H54 (cell line): Measurements from ENCODE around the gene CYFIP2.

Experiments
- DNase-seq: peaks from one replicate; pipeline ENCODE4 v3.0.0; 2011; ENCODE audit warnings: low spot score, mixed read lengths; ENCODE audit not compliant: insufficient read length
- FAIRE-seq: peaks from 3 replicates; lab custom pipeline; 2011; peaks lifted over from hg19 to GRCh38; lab: Jason Lieb, UNC
- POLR2A ChIP-seq: IDR thresholded peaks from 2 replicates; pipeline ENCODE4 v1.6.1; 2011; ENCODE audit warnings: low read depth, mild to moderate bottlenecking, low read length

Gene CYFIP2

DNA sequence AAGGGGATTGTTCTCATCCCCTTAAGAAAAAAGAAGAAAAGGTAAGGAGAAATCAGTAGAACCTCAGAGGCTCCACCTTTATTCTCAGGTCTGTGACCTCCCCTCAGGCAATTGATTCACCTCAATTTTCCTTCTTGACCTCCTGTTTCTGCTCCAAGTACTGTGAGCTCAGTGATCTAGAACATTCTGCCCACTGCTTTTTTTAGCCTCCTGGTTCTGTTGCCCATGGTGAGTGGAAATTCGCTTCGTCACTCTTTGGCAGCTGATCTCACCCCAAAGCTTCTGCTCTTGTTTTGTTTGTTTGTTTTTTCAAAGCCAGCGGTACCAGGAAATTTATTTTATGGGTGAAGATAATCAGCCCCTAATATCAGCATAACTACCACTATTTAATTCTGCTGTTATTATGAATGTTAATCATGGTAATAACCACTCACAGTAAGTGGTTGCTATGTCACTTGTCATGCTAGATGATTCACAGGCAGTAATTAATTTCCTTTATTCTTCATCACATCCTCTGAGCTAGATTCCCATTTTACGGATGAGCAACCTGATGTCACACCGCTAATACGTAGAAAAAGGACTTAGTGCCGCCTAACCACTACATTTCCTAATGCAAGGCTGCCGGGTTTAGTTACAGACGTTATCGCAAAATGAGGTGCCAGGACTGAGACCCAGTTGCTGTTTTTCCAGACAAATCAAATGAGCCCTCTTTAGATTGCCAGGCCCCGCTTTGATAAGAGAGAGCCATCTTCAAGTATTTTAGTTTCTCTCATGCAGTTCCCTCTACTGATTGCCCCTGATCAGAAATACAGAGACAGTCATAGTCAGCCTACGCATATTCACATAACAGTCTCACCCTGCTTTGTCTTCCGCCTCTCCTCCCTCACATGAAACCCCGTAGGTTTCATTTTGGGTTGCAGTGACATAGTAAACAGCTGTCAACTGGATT is 78.2 kb downstream of the CYFIP2 start:
- DNase-seq (no peak), FAIRE-seq (no peak)
- TF ChIP-seq POLR2A = no peak

DNA sequence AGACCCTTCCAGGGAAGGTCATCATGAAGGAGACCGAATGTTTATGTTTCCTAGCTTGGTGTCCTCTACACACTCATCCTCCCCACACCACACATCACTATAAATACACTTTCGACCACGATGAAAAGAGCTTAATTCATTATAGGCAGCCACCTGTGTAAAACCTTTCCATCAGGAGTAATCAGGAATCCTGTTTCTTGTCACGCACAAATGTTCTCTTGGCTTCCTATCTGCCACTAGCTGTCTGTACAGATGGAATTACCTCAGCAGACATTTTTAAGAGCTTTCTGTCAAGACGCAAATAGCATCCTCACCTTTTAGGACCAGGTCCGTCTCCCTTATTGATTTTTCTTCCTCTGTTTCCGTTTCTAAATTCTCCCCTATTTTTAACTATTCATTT is 79.1 kb downstream of the CYFIP2 start:
- DNase-seq (no peak), FAIRE-seq (no peak)
- no peak for TF ChIP-seq POLR2A

DNA sequence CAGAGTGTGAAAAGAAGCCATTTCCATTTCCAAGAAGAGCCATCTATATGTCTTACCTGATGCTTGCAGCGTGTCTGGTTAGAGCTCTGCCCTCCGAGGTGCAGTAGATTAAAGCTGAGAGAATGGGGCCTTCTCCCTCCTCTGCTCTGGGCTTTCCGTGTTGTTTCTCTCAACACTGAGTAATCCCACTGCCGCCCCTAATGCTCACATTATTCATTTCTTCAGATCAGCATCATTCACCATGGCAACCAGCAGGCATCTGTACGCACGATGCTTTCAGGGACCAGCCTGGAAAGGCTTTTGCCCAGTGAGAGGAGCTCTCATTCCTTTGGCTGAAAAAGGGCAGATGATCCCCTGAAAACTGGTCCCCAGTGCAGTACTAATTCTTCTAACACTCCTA is 79.6 kb downstream of the CYFIP2 start:
- no peak for FAIRE-seq
- TF ChIP-seq POLR2A = no peak

DNA sequence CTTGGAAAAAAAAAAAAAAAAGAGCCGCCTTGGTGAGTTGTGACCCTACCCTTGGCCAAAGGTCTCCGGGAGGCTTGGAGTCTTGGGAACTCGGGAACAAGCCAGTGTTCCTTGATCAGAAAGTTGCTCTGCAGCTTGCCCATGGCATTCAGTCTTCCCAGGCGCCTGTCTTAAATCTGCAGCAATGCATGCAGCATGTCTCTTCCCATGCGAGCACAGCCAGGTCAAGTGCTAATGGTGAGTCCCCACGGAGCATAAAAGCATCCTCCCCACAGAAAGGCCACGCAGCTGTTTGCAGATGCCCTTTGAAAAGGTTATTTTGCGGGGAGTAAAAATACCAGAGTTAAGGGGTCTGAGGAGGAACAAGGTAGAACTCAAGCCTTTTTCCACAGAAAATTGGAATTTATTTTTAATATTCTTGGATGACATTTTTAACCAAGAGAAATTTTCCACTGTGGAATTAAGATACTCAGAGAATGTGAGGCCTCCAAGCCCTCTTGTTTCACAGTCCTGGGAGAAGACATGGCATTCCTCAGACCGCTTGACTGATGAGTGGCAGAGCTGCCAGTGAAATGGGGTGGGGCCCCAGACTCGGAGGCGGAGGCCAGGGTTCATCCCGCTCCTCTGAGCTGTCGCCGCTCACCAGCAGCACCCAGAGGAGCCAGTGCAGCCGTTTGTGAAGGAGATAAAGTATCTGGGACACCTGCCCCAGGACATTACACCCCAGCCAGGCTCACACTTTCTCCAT is 81.6 kb downstream of the CYFIP2 start:
- no peak for DNase-seq
- no peak for TF ChIP-seq POLR2A
- no peak for FAIRE-seq

More for the DNA sequence above, 79.6 kb downstream of the CYFIP2 start:
- DNase-seq = no peak

DNA sequence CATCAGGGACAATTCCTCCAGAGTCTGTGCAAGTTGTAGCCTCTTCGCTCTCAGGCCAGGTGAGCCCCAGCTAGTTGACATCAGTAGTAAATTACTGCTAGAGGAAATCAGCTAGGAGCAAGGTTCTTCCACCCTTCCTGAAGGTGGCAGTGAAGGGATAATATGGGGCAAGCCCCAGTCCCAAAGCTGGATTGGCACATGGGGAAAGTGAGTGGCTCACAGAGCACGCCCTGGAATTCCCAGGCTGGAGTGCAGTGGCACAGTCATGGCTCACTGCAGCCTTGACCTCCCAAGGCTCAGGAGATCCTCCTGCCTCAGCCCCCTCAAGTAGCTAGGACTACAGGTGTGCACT is 82.1 kb downstream of the CYFIP2 start:
- DNase-seq = no peak
- TF ChIP-seq POLR2A = no peak
- FAIRE-seq = no peak

DNA sequence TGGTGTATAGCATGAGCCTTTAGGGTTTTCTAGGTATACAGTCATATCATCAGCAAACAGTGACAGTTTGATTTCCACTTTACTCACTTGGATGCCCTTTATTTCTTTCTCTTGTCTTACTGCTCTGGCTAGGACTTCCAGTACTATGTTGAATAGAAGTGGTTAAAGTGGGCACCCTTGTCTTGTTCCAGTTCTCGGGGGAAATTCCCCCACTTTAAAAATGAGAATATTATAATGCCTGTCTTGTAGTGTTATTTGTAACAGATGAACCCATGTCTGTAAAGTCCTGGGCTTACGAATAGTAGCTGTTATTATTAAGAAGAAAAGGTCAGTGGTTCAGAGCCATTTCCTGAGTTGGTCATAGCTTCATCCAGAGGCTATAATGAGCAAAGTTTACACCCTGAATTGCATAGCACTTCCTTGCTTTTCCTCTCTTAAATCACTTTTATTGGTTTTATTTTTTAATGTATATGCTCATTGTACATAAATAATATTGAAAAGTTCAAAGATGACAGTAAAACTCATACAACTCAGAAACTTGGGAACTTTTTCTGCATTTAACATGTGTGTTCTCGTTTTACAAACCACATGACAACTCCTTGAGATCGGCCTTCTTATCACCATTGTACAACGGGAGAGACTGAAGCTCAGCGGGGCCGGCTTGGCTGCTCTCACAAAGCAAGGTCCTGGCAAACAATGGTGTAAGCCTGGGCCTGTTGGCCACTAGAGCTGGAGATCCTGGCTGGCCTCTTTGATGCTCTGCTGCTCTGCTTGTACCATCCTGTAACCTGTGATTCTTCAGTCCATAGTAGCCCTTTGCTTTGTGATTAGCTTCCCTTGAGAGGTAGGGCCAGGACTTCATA is 85.2 kb downstream of the CYFIP2 start:
- no peak for FAIRE-seq
- no peak for TF ChIP-seq POLR2A

DNA sequence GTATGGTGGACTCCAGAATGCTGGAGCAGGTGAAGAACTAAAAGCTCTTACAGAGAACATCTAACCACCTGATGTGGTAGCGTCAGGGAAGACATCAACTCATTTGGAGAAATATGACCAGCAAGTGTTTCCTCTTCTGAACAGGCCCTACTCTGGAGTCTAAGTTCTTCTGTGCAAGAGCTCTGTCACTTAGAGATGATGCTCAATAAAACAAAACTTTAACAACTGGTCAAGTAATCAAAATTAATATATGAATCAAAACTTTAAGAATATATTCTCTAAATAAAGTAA is 85.8 kb downstream of the CYFIP2 start:
- no peak for TF ChIP-seq POLR2A
- FAIRE-seq (no peak), DNase-seq (no peak)

More for the DNA sequence above, 85.2 kb downstream of the CYFIP2 start:
- DNase-seq = no peak

DNA sequence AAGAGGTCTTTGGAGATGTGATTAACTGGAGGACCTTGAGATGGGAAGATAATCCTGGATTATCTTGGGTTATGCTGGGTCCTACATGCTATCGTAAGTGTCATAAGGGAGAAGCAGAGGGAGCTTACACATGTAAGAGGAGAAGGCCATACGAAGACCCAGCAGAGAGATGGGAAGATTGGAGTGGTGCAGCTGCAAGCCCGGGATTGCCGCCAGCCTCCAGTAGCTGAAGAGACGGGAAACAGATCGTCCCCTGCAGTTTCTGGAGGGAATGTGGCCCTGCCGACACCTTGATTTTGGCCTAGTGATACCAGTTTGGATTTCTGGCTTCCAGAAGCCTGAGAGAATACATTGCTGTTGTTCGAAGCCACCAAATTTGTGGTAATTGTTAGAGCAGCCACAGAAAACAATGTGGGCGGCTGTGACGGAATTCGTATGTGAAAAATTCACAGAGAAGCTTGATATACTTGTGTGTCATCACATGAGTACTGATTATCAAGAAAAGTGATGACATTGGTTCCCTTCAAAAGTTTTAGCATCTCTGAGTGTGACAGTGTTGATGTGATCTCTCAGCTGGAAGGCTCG is 86.9 kb downstream of the CYFIP2 start:
- DNase-seq = no peak
- no peak for FAIRE-seq
- TF ChIP-seq POLR2A = no peak

DNA sequence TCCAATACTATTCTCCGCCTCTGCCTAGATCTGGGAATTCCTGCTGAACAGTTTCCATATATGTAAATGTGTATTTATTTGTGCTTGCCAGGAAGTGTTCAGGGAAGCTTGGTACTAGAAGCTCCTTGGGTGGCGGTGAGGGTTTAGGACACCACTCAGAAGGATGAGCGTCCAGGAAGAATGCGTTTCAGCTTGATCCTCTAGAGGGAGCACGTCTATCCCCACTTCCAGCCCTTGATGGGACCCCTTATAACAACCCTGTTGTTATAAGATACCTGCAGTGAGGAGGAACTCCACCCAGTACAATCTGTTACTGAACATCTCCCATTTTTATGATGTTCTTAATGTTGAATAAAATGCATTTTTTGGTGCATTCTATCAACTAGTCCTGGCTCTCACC is 88.9 kb downstream of the CYFIP2 start:
- TF ChIP-seq POLR2A = no peak
- no peak for DNase-seq
- no peak for FAIRE-seq

DNA sequence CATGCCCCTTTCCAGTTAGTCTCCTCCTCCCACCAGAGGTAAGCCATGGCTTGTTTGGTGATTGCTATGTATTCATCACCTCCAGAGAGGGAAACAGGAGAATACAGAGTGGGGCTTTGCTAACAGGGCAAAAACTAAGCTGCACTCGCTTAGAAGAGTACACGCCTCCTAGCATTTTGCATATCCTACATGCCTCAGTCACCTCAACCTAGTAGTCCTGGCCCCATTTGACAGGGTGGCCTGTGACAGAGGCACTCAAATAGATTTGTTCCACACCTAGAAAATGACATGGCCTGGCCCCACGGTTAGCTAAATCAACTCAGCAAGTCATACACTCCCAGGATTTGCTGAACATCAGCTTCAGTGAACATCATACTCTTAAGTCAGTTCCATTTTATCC is 90.7 kb downstream of the CYFIP2 start:
- DNase-seq (no peak), FAIRE-seq (no peak)
- no peak for TF ChIP-seq POLR2A

DNA sequence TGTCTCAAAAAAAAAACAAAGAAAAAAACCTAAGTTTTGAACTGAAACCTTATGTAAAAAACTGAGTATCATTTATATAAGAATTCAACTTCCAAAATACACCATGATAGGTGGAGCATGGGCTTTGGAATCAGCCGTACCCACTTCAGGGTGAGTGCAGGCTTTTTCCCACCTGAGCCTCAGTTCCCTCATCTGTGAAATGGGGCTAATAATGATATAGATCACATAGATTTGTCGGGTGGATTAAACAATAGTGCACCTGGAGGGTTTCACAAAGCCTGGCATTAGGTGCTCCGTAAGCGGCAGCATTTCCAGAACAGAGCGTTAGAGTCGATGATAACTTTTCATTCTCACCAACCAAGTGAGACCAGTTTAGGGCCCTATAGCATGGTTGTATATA is 91.9 kb downstream of the CYFIP2 start:
- DNase-seq (no peak), FAIRE-seq (no peak)
- TF ChIP-seq POLR2A = no peak

DNA sequence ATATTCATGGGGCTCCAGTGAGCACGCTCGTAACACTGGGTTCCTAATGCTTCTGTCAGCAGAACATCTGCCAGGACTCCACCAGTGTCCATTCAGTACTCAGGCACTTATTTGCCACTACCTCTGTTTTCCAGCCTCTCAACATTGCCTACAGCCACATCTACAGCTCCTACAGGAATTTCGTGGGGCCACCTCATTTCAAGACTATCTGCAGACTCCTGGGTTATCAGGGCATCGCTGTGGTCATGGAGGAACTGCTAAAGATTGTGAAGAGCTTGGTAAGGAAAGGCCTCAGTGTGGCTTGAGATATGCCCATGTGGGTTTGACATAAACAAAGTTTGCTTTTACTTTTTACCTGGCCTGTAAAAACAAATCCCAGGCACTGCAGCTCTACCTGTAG is 92.9 kb downstream of the CYFIP2 start:
- no peak for TF ChIP-seq POLR2A
- DNase-seq (no peak), FAIRE-seq (no peak)

DNA sequence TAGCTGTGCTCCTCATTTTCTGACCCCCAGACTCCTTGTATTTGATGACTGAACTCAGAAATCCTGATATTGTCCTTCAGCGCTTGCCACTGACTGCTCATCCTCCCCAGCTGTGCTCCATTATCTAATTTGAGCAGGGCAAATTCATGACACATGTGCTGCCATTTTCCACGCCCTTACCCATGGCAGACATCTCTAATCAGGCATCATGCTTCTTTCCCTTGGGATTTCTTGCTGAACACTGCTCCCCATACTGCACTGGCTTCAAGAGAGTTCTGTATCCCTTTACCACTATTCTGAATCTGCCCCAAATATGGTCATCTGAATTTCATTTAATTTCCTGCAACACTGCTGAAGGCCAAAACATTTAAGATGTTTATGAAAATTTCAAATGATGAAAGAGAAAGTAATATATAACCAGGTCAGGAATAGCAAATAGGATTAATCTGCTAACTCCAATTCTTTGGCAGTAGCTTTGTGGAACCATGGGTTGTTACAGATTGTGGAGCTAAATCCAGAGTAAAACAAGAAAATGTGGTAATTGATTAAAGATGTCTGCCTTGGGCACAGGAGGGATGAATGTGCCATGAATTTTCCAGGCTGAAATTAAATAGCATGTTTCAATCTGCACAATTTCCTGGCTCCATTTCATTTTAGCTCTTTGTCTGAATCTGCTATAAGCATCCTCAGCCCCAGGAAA is 93.6 kb downstream of the CYFIP2 start:
- FAIRE-seq (no peak), DNase-seq (no peak)
- TF ChIP-seq POLR2A = no peak
